GM10266 (cell line): Measurements from ENCODE around the gene BMP7.

Experiments used
- DNase-seq: peaks from one replicate; pipeline ENCODE4 v3.0.0; 2012; ENCODE audit errors: extremely low spot score
- TF ChIP-seq, protein P1 (sequence below): IDR thresholded peaks from 2 replicates; pipeline ENCODE4 v1.5.1; 2012; ENCODE audit warnings: mild to moderate bottlenecking, low read depth; ENCODE audit not compliant: control insufficient read depth, insufficient read depth; ENCODE audit errors: missing control alignments

BMP7 gene

GRCh38 chr20:57234556-57235251 lies 31.7 kb downstream of the BMP7 start:
- TF ChIP-seq, protein P1, sequence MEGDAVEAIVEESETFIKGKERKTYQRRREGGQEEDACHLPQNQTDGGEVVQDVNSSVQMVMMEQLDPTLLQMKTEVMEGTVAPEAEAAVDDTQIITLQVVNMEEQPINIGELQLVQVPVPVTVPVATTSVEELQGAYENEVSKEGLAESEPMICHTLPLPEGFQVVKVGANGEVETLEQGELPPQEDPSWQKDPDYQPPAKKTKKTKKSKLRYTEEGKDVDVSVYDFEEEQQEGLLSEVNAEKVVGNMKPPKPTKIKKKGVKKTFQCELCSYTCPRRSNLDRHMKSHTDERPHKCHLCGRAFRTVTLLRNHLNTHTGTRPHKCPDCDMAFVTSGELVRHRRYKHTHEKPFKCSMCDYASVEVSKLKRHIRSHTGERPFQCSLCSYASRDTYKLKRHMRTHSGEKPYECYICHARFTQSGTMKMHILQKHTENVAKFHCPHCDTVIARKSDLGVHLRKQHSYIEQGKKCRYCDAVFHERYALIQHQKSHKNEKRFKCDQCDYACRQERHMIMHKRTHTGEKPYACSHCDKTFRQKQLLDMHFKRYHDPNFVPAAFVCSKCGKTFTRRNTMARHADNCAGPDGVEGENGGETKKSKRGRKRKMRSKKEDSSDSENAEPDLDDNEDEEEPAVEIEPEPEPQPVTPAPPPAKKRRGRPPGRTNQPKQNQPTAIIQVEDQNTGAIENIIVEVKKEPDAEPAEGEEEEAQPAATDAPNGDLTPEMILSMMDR = no peak
- DNase-seq = no peak

- DNase-seq = no peak
- TF ChIP-seq, protein P1 = no peak
These were observed 34.5 kb downstream of the BMP7 start for GRCh38 chr20:57231951-57232428.

- TF ChIP-seq, protein P1 = no peak
- no peak for DNase-seq
These were observed 35.3 kb downstream of the BMP7 start for GRCh38 chr20:57231161-57231560.

GRCh38 chr20:57230247-57230646 lies 36.2 kb downstream of the BMP7 start:
- TF ChIP-seq, protein P1 = no peak
- DNase-seq = no peak

GRCh38 chr20:57229490-57229889 lies 37.0 kb downstream of the BMP7 start:
- no peak for DNase-seq
- TF ChIP-seq, protein P1 = no peak

GRCh38 chr20:57225830-57226229 lies 40.6 kb downstream of the BMP7 start:
- TF ChIP-seq, protein P1 = no peak

DNA sequence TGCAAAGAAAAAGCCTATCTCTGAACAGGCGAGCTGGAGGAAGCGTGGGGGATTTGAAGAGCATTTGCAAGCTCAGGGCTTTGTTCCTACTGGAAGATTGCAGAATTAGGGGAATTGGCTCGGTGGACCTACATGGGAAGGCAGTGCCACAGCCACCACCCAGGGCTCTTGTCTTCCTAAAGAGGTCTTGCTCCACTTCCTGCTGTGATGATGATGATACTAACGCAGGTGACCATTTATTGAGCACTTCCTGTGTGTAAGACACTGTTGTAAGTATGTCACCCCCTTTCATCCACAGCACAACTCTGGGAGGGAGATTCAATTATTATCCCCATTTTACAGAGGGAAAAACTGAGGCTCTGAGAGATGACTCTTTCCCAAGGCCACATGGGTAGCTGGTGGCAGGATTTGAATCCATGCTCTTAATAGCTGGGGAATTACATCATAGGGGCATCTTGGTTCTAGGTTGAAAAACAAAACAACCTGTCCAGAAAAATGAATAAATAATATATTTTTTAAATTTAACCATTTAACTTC lies 41.2 kb downstream of the BMP7 start:
- no peak for DNase-seq
- TF ChIP-seq, protein P1 = no peak

More at GRCh38 chr20:57225830-57226229, 40.6 kb downstream of the BMP7 start:
- no peak for DNase-seq
